Measurements from ENCODE around the gene DOC2B.

Gene DOC2B

GRCh38 chr17:164303-165235 lies 16.9 kb downstream of the DOC2B start:
- DNase-seq (ENCODE audit: low read depth in 3 of 3), result no peak

GRCh38 chr17:163514-164098 lies 17.8 kb downstream of the DOC2B start:
- DNase-seq (ENCODE audit: low read depth in 3 of 3), result no peak

- no peak for DNase-seq (ENCODE audit: low read depth in 3 of 3)
Measured at GRCh38 chr17:162689-163088, 18.8 kb downstream of the DOC2B start.

GRCh38 chr17:161481-161880 lies 20.0 kb downstream of the DOC2B start:
- DNase-seq (ENCODE audit: low read depth in 3 of 3), result no peak

- DNase-seq (ENCODE audit: low read depth in 3 of 3), result no peak
Measured at GRCh38 chr17:160336-160735, 21.1 kb downstream of the DOC2B start.

GRCh38 chr17:159609-160008 lies 21.8 kb downstream of the DOC2B start:
- DNase-seq (ENCODE audit: low read depth in 3 of 3), result no peak

GRCh38 chr17:158379-158778 lies 23.1 kb downstream of the DOC2B start:
- no peak for DNase-seq (ENCODE audit: low read depth in 3 of 3)

- no peak for DNase-seq (ENCODE audit: low read depth in 3 of 3)
Measured at GRCh38 chr17:157901-158300, 23.5 kb downstream of the DOC2B start.

- DNase-seq (ENCODE audit: low read depth in 3 of 3), result no peak
Measured at GRCh38 chr17:156946-157345, 24.5 kb downstream of the DOC2B start.

GRCh38 chr17:156094-156621 lies 25.3 kb downstream of the DOC2B start:
- DNase-seq (ENCODE audit: low read depth in 3 of 3), result no peak

- no peak for DNase-seq (ENCODE audit: low read depth in 3 of 3)
Measured at GRCh38 chr17:155576-155975, 25.9 kb downstream of the DOC2B start.

GRCh38 chr17:153851-154250 lies 27.6 kb downstream of the DOC2B start:
- DNase-seq (ENCODE audit: low read depth in 3 of 3), result no peak

GRCh38 chr17:152860-153420 lies 28.5 kb downstream of the DOC2B start:
- DNase-seq (ENCODE audit: low read depth in 3 of 3), result no peak

- no peak for DNase-seq (ENCODE audit: low read depth in 3 of 3)
Measured at GRCh38 chr17:151886-152859, 29.3 kb downstream of the DOC2B start.

GRCh38 chr17:151004-151403 lies 30.4 kb downstream of the DOC2B start:
- DNase-seq (ENCODE audit: low read depth in 3 of 3), result no peak

GRCh38 chr17:149897-150584 lies 31.4 kb downstream of the DOC2B start:
- DNase-seq (ENCODE audit: low read depth in 3 of 3), result no peak

- DNase-seq (ENCODE audit: low read depth in 3 of 3), result no peak
Measured at GRCh38 chr17:149231-149630, 32.2 kb downstream of the DOC2B start.

GRCh38 chr17:148757-149156 lies 32.7 kb downstream of the DOC2B start:
- DNase-seq (ENCODE audit: low read depth in 3 of 3), result no peak

GRCh38 chr17:147796-148740 lies 33.4 kb downstream of the DOC2B start:
- no peak for DNase-seq (ENCODE audit: low read depth in 3 of 3)
